Rectal smooth muscle tissue (tissue), 1 donor: ENCODE data around the gene CACFD1.
A peak's percentile ranks its signal among the peaks of the same experiment; 100 is the strongest.

Source experiments
- H3K27ac ChIP-seq: one replicate; pipeline ENCODE4 v1.7.0; 2013; ENCODE audit warnings: low read depth, low read length, inconsistent platforms
- H3K27me3 ChIP-seq: one replicate; pipeline ENCODE4 v1.7.0; 2013; ENCODE audit warnings: low read length; ENCODE audit not compliant: control insufficient read depth, insufficient read depth
- H3K36me3 ChIP-seq: one replicate; pipeline ENCODE4 v1.7.0; 2013; ENCODE audit warnings: low read length; ENCODE audit not compliant: control insufficient read depth, insufficient read depth
- H3K4me1 ChIP-seq: one replicate; pipeline ENCODE4 v1.7.0; 2013; ENCODE audit warnings: low read length; ENCODE audit not compliant: control insufficient read depth, insufficient read depth
- H3K4me3 ChIP-seq: one replicate; pipeline ENCODE4 v1.7.0; 2013; ENCODE audit warnings: low read length
- H3K9ac ChIP-seq: one replicate; pipeline ENCODE4 v1.7.0; 2013; ENCODE audit warnings: low read length

The CACFD1 gene

DNA sequence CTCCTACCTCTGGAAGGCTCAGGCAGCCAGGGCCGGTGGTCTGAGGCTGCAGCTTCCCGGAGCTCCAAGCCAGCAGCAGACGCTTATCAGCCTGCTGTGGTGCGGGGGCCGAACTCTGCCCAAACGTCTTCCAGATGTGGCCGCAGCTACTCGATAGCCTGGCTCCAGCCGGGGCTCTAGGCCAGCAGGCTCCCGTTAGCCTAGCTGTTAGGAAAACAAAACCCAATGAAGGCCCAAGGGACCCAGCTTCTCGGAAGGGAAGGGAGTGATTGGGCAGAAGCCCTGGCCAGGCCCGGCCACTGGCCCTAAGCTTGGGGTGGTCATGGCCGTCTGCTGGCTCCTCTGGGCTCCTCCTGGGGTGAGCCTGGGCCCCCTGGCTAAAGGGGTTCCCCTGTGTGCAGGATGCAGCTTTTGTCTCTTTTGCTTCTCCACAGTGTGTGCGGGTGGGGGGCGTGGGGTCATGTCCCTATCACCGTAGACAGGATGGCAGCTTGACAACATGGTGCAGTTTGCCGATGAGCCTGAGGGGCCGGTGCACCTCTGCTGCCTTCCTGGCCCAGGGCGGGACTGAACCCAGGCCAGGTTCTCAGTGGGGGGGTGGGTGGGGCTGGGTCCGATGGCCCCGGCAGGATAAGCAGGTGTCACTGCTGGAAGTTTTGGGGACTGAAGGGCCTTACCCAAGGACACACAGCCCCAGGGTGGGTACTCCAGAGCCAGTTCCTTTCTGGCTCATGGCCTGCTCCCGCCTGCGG lies 46.3 kb downstream of the CACFD1 start:
- Histone ChIP-seq H3K36me3 (no peaks in the 10 kb centered on the region), H3K27ac (no peak overlapping the region), H3K4me1 (no peaks in the 10 kb centered on the region), H3K27me3 (peaks cover 4% of the 10 kb centered on the region), H3K4me3 (no peak overlapping the region), H3K9ac (no peak overlapping the region)

DNA sequence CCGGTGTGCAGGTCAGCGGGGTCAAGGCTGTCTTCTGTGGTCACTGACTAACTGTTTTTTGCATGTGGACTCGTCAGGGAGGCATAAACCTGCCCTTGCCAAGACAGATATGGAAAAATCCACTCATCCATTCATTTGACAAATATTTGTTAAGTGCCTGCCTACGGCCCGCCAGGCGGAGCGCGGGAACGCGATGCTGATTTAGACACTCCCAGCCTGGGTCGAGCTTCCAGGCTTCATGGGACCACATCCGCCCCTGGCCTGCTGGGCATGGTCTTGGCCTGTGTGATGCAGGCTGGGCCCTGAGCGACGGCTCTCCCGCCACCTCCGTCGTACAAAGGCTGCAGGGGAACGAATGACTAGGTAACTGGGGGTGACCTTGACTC lies 46.9 kb downstream of the CACFD1 start:
- Histone ChIP-seq H3K27me3 (peaks cover 4% of the 10 kb centered on the region), H3K27ac (no peak overlapping the region), H3K4me3 (no peak overlapping the region), H3K4me1 (no peaks in the 10 kb centered on the region), H3K9ac (no peak overlapping the region), H3K36me3 (no peaks in the 10 kb centered on the region)

DNA sequence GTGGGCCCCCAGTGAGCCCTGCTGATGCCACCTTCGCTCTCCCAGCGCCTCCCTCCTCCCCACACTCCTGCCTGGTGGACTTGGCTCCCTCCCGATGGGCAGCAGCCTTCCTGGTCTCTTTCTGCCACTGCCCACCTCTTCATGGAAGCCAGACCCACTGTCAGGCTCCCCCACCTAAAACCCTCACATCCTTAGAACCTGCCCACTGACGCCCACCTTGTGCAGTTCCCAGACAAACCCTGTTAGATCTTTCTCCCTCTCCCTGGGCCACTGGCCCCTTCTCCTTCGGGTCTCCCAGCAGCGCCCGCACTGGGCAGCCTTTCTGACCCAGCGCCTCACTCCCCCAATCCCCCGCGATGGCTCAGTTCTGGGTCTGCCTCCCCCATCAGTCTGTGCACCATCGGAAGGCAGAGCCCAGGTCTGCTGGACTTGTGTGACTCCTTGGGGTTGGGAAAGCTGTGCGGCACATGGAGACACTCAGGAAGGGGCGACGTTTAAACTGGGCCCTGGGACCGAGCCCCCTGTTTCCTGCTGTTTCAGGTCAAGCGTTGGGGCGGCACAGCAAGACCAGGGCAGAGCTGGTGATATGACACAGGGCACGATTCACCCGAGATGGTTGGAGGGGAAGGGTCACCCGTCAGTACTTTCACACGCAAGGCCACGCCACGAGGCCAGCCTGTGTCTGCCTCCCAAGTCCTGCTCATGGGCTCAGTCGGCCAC lies 47.6 kb downstream of the CACFD1 start:
- Histone ChIP-seq H3K4me3 (no peak overlapping the region), H3K36me3 (no peaks in the 10 kb centered on the region), H3K27ac (no peak overlapping the region), H3K9ac (no peak overlapping the region), H3K4me1 (no peaks in the 10 kb centered on the region), H3K27me3 (peaks cover 4% of the 10 kb centered on the region)

DNA sequence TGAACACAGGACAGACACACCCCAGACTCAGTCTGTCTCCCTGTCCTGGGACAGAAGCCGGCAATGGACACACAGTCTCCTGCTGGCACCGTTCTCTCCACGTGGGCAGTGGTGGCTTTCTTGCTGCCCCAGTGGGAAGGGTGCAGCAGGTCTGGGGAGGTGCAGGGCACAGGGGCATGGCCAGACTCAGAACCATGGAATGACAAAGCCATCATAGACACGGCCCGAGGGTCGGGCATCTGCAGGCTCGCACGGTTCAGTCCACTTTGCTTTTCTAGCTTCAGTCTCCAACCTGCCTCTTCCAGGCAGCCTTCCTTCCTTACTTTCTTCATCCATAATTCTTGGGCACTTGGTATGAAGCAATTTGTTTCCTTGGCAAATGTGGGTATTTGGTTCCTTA lies 48.3 kb downstream of the CACFD1 start:
- Histone ChIP-seq H3K36me3 (no peaks in the 10 kb centered on the region), H3K4me1 (no peaks in the 10 kb centered on the region), H3K9ac (no peak overlapping the region), H3K27me3 (peaks cover 4% of the 10 kb centered on the region), H3K4me3 (no peak overlapping the region), H3K27ac (no peak overlapping the region)

DNA sequence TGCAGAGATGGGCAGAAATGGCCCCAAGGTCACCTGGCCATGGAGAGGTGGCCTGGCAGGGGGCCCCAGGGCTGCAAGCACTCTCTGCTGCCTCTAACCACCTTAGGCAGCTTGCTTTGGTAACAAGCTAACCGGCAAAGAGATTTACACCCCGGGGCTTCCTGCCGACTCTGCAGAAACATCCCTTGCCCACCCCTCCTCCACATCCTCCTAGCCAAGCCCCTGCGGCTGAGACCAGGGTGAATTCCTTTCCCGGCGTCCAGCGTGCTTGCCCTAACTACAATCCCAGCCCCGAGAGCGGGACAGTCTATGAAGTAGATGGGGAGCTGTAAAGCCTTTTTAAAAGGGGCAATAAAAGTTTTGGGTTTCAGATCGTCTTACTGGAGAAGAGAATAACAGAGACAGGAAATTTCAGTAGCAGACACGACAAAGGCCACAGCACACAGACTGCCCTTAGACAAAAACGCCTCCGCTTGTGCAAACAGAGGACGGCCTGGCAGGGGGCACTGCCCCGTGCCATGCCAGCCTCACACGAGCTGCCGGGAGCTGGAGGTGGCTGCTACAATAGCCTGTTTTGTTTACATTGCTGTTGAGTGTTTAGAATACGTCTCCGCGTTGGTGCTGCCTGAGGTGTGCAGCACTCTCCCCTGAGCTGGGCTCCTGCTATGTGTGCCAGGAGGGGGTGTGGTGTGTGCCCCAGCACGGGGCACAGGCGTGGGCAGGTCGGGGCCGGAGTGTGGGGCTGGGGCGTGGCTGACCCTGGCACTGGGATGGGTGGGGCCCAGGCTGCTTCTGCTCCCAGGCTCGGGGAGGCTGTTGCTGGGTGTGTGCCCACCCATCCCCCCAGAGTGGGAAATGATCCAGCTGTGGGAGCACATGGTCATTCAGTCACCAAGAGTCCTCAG lies 49.7 kb downstream of the CACFD1 start:
- Histone ChIP-seq H3K36me3 (no peaks in the 10 kb centered on the region), H3K27ac (no peak overlapping the region), H3K27me3 (peaks cover 4% of the 10 kb centered on the region), H3K9ac (no peak overlapping the region), H3K4me3 (peak overlapping the region; percentile 27), H3K4me1 (no peaks in the 10 kb centered on the region)

DNA sequence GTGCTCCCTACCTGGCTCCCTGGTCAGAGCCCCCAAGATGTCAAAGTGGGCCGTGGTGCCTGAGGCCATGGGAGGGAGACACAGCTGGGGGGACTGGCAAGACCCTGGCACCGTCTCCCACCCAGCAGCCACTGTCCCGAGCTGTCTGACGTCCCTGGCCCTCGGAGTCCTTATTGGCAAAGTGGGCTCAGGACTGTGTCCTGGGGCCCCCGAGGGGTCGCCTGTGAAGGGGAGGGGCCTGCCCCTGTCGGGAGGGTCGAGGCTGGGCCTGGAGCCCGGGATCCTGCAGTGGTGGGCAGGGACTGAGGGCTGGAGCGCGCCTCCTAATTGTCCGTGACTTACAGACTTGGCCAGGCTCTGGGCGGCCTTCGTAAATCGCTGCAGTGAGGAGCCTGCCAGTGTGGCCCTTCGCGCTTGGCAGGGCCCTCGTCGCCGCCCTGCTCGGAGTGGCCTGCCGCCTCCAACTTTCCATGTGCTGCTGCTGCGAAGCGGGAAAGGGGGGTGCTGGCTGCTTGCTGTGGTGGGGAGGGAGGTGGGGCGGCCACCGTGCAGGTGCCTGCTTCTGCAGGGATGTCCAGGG lies 51.2 kb downstream of the CACFD1 start:
- Histone ChIP-seq H3K4me1 (no peaks in the 10 kb centered on the region), H3K4me3 (no peak overlapping the region), H3K9ac (no peak overlapping the region), H3K27ac (no peak overlapping the region), H3K36me3 (no peaks in the 10 kb centered on the region), H3K27me3 (peaks cover 4% of the 10 kb centered on the region)

DNA sequence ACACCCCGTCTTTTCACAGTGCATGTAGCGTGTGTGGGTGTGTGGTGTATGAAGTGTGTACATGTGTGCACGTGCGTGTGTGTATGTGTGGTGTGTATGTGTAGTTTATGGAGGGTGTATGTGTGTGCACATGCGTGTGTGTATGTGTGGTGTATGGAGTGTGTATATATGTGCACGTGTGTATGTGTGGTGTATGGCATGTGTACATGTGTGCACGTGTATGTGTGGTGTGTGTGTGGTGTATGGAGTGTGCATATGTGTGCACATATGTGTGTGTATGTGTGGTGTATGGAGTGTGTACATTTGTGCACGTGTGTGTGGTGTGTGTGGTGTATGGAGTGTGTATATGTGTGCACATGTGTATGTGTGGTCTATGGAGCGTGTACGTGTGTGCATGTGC lies 51.8 kb downstream of the CACFD1 start:
- Histone ChIP-seq H3K4me1 (no peaks in the 10 kb centered on the region), H3K27ac (no peak overlapping the region), H3K36me3 (no peaks in the 10 kb centered on the region), H3K27me3 (peaks cover 4% of the 10 kb centered on the region), H3K9ac (no peak overlapping the region), H3K4me3 (no peak overlapping the region)

DNA sequence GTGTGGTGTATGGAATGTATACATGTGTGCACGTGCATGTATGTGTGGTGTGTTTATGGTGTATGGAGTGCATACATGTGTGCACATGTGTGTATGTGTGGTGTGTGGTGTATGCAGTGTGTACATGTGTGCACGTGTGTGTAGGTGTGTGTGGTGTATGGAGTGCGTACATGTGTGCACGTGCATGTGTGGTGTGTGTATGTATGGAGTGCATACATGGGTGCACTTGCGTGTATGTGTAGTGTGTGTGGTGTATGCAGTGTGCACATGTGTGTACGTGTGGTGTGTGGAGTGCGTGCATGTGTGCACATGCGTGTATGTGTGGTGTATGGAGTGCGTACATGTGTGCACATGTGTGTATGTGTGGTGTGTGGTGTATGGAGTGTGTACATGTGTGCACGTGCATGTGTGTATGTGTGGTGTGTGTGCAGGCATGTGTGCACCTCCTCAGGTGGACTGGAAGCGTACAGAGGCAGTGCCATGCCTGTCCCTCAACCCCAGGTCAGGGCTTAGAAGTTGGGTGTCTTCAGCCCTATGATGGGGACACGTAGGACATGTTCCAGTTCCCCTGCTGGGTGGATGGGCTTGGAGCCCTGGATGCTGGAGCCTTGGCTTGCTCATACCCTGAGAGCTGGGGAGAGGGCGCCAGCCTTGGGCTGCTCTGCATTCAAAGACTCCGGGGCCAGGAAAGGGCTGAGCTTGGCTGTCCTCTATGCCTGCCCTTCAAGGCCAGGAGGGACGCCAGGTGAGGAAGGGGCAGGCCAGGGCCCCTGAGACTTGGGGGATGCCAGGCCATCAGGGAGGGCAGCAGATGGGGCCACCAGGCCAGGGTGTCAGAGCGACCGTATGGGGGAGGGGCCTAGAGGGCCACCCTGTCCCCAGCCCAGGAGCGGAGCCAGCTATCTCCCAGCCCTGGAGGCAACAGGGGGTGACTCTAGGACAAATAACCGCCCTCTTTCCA lies 52.8 kb downstream of the CACFD1 start:
- no peak overlapping the region for H3K9ac ChIP-seq
- no peaks in the 10 kb centered on the region for H3K36me3 ChIP-seq
- H3K4me3 ChIP-seq: no peak overlapping the region
- H3K27ac ChIP-seq: no peak overlapping the region
- peaks cover 4% of the 10 kb centered on the region for H3K27me3 ChIP-seq
- H3K4me1 ChIP-seq: no peaks in the 10 kb centered on the region

DNA sequence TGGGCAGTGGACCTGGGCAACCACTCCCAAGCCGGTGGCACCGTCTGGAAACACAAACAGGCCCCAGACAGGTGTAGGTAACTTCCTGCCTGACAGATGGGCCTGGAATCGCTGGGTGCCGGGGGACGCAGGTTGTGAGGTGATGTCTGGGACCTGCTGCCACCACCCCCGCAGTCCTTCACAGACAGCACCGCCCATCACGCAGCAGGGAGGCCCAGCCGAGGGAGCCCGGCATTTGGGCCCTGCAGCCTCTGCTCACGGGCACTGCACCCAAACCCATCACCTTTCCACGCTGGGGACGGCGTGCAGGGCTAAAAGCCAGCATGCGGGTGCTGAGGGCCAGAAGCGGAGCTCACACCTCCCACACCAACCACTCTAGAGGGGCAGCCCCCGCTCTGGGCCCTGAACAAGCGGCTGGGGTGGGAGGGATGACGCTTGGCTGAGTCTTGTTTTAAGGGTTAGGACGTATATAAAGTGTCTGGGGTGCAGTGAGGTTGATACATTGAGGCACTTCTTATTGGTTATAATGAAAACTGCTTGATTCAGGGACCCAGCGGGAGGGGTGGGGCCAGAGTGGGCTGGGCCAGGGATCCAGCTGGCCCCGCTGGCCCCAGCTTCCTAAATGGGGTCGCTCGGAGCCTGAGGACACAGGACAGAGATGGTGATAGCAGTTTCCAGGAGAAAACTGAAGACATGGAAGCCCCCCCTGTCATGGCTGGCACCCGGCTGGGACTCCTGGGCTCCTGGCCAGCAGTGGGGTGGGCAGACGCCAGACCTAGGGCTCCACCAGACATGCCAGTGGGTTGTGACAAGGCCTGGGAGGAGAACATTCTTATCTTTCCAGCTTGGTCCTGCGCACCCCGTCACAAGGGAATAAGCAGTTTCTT lies 53.7 kb downstream of the CACFD1 start:
- no peak overlapping the region for H3K4me3 ChIP-seq
- no peak overlapping the region for H3K9ac ChIP-seq
- H3K27me3 ChIP-seq: peaks cover 4% of the 10 kb centered on the region
- no peaks in the 10 kb centered on the region for H3K36me3 ChIP-seq
- H3K4me1 ChIP-seq: no peaks in the 10 kb centered on the region
- no peak overlapping the region for H3K27ac ChIP-seq

DNA sequence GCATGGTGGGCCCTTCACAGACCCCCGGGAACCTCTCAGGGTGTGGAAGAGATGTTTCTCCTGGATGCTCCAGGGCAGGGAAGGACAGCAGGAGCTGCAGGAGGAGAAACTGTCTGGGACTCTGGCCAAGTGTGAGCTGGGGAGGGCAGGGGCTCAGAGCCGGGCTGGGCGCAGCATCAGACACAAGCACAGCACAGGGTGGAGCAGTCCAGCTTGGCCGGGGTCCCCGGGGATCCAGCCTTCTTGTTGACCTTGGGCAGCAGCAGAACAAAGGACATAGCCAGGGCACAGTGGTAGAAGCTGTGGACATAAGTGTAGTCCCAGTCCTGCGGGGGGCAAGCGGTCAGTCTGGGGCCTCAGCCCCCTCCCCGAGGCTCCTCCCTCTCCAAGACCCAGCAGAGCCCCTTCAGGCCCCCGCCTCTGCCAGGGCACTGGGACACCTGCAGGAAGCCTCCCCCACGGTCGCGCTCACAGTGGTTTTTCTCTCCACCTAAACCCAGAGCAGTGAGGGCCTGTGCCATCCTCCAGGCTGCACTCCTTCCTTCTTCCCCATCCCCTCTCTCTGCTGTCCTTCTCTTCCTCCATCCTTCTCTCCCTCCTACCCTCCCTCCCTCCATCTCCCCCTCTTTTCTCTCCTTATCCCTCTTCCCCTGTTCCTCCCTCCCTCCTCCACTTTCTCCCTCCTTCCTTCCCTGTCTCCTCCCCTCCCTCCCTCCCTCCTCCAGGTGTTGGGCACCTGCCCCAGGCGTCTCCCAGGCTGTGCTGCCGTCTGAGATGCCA lies 54.9 kb downstream of the CACFD1 start:
- no peaks in the 10 kb centered on the region for H3K36me3 ChIP-seq
- peaks cover 2% of the 10 kb centered on the region for H3K27me3 ChIP-seq
- no peak overlapping the region for H3K4me3 ChIP-seq
- no peak overlapping the region for H3K9ac ChIP-seq
- no peaks in the 10 kb centered on the region for H3K4me1 ChIP-seq
- no peak overlapping the region for H3K27ac ChIP-seq
